ENCODE data around the gene ZNF629. TPM values are rescaled to one million over a fixed set of nuclear protein-coding genes. Genes with fewer than 3 reads are reported as not detected.

ZNF629 gene
- total RNA-seq, 1 donor from 2014 or later: 13.3 TPM

DNA sequence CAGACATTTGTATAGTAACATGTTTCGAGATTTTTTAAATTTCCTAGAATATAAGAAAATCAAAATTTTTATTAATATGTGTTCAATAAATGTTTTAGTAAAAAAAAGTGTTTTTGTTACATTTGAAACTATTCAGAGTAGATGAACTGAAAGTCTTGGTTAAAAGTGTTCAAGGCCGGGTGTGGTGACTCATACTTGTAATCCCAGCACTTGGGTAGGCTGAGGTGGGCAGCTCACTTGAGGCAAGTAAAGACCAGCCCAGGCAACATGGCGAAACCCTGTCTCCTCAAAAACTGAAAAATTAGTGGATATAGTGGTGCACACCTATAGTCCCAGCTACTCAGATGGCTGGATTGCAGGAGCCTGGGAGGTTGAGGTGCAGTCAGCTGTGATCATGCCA lies 55.6 kb downstream of the ZNF629 start:
- H3K27ac ChIP-seq: no peak overlapping the region
- H3K4me3 ChIP-seq: no peak overlapping the region
- H3K4me1 ChIP-seq: no peaks in the 10 kb centered on the region
- peaks cover 98% of the 10 kb centered on the region for H3K36me3 ChIP-seq
- ATAC-seq (no peak), DNase-seq (no peak)
- intact Hi-C loops (cut with DNase I): no loop called here
- H3K27me3 ChIP-seq: no peaks in the 10 kb centered on the region
- H3K9me3 ChIP-seq: no peaks in the 10 kb centered on the region
- TF ChIP-seq, protein P1, sequence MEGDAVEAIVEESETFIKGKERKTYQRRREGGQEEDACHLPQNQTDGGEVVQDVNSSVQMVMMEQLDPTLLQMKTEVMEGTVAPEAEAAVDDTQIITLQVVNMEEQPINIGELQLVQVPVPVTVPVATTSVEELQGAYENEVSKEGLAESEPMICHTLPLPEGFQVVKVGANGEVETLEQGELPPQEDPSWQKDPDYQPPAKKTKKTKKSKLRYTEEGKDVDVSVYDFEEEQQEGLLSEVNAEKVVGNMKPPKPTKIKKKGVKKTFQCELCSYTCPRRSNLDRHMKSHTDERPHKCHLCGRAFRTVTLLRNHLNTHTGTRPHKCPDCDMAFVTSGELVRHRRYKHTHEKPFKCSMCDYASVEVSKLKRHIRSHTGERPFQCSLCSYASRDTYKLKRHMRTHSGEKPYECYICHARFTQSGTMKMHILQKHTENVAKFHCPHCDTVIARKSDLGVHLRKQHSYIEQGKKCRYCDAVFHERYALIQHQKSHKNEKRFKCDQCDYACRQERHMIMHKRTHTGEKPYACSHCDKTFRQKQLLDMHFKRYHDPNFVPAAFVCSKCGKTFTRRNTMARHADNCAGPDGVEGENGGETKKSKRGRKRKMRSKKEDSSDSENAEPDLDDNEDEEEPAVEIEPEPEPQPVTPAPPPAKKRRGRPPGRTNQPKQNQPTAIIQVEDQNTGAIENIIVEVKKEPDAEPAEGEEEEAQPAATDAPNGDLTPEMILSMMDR (IDR thresholded peaks at IDR 0.05): no peak

DNA sequence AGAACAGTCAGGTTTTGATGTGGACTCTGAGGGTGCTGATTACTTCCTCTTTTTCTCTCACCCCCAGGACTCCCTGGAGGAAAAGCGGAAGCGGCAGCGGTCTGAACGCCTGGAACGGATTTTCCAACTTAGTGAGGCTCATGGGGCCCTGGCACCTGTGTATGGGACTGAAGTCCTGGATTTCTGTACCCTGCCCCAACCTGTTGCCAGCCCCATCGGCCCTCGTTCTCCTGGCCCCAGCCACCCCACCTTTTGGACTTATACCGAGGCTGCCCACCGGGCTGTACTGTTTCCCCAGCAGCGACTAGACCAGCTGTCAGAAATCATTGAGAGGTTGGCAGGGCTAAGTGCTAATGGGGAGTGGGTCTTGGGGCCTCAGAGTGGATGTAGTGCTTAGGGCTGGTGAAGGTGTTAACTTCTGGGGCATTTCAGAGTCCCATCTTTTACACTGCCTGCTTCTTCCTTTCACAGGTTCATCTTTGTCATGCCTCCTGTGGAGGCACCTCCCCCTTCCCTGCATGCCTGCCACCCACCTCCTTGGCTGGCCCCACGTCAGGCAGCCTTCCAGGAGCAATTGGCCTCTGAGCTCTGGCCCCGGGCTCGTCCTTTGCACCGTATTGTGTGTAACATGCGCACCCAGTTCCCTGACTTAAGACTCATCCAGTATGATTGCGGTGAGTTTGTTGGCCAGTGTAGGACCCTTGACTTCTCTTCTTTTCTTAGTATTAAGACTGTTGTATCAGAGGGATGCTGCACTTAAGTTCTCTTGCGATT lies 57.9 kb downstream of the ZNF629 start:
- no peaks in the 10 kb centered on the region for H3K27me3 ChIP-seq
- H3K4me3 ChIP-seq: no peak overlapping the region
- H3K27ac ChIP-seq: no peak overlapping the region
- H3K4me1 ChIP-seq: no peaks in the 10 kb centered on the region
- peaks cover 99% of the 10 kb centered on the region for H3K36me3 ChIP-seq
- TF ChIP-seq, protein P1 (IDR thresholded peaks at IDR 0.05): no peak
- intact Hi-C loops (cut with DNase I): no loop called here
- no peaks in the 10 kb centered on the region for H3K9me3 ChIP-seq
- DNase-seq: no peak
- ATAC-seq: peak; percentile 64

Other genes starting within 250 kb of the ZNF629 start
- 10.6 TPM for gene ZNF764, start 228.8 kb downstream of the ZNF629 start, total RNA-seq
- 13.1 TPM for gene ZNF688, start 215.5 kb downstream of the ZNF629 start, total RNA-seq
- 16.3 TPM for gene ZNF785, start 201.5 kb downstream of the ZNF629 start, total RNA-seq
- gene ZNF689, start 176.8 kb downstream of the ZNF629 start, total RNA-seq: 7.2 TPM
- gene PRR14, start 136.2 kb downstream of the ZNF629 start, total RNA-seq: 48.2 TPM
- 65.0 TPM for gene FBRS, start 128.8 kb downstream of the ZNF629 start, total RNA-seq
- 66.6 TPM for gene SRCAP, start 88.0 kb downstream of the ZNF629 start, total RNA-seq
- 26.0 TPM for gene PHKG2, start 38.8 kb downstream of the ZNF629 start, total RNA-seq
- 5.5 TPM for gene CFAP119, start 25.1 kb downstream of the ZNF629 start, total RNA-seq
- 93.6 TPM for gene RNF40, start 24.9 kb downstream of the ZNF629 start, total RNA-seq
- gene BCL7C, start 106.9 kb upstream of the ZNF629 start, total RNA-seq: 25.3 TPM
- 9.3 TPM for gene CTF1, start 109.4 kb upstream of the ZNF629 start, total RNA-seq
- gene FBXL19, start 136.4 kb upstream of the ZNF629 start, total RNA-seq: 13.4 TPM
- 19.5 TPM for gene ORAI3, start 161.9 kb upstream of the ZNF629 start, total RNA-seq
- gene SETD1A, start 170.5 kb upstream of the ZNF629 start, total RNA-seq: 18.6 TPM
- gene HSD3B7, start 198.0 kb upstream of the ZNF629 start, total RNA-seq: 30.4 TPM
- gene STX1B, start 223.4 kb upstream of the ZNF629 start, total RNA-seq: 0.58 TPM
- gene STX4, start 246.4 kb upstream of the ZNF629 start, total RNA-seq: 91.7 TPM